GM21515 (cell line): ENCODE measurements around the gene DOK3.

Experiments used
- ATAC-seq: cut with Tn5 transposase; IDR thresholded peaks from one replicate; pipeline ENCODE4 v1.9.1; 2021; ENCODE audit not compliant: unreplicated experiment

Gene DOK3

GRCh38 chr5:177453852-177454396, 55.7 kb downstream of the DOK3 start:
- peak; percentile 3 for ATAC-seq

GRCh38 chr5:177452688-177453638, 56.7 kb downstream of the DOK3 start:
- ATAC-seq: no peak
